ENCODE measurements around the gene LEKR1.
A peak's percentile ranks its signal among the peaks of the same experiment; 100 is the strongest.
"Not testable (repeated sequence)": the region's sequence is repeated elsewhere in the genome, so short reads cannot be mapped to it uniquely, and the experiment has no call there.

Gene LEKR1

GRCh38 chr3:156826144-156826895, at the start of gene LEKR1:
TSS of gene LEKR1 (plus strand) at chr3:156826353. CDS start at chr3:156829330, 2,977 bp downstream.
- peak; percentile 69 for DNase-seq (ENCODE audit: low spot score)

- DNase-seq (ENCODE audit: low spot score) = no peak
Measured at GRCh38 chr3:156776871-156777270, 49.3 kb upstream of the LEKR1 start.

GRCh38 chr3:156781310-156782230, 44.6 kb upstream of the LEKR1 start:
- DNase-seq (ENCODE audit: low spot score) = no peak

- DNase-seq (ENCODE audit: low spot score) = no peak
Measured at GRCh38 chr3:156782319-156782718, 43.8 kb upstream of the LEKR1 start.

- no peak for DNase-seq (ENCODE audit: low spot score)
Measured at GRCh38 chr3:156782921-156783320, 43.2 kb upstream of the LEKR1 start.

- DNase-seq (ENCODE audit: low spot score) = no peak
Measured at GRCh38 chr3:156787001-156787400, 39.2 kb upstream of the LEKR1 start.

GRCh38 chr3:156787926-156788663, 38.1 kb upstream of the LEKR1 start:
- no peak for DNase-seq (ENCODE audit: low spot score)

- no peak for DNase-seq (ENCODE audit: low spot score)
Measured at GRCh38 chr3:156788846-156789245, 37.3 kb upstream of the LEKR1 start.

GRCh38 chr3:156790156-156790555, 36.0 kb upstream of the LEKR1 start:
- DNase-seq (ENCODE audit: low spot score) = no peak

GRCh38 chr3:156792114-156792513, 34.0 kb upstream of the LEKR1 start:
- DNase-seq (ENCODE audit: low spot score) = no peak

- no peak for DNase-seq (ENCODE audit: low spot score)
Measured at GRCh38 chr3:156792536-156792935, 33.6 kb upstream of the LEKR1 start.

GRCh38 chr3:156792945-156793344, 33.2 kb upstream of the LEKR1 start:
- no peak for DNase-seq (ENCODE audit: low spot score)

- no peak for DNase-seq (ENCODE audit: low spot score)
Measured at GRCh38 chr3:156793400-156793799, 32.8 kb upstream of the LEKR1 start.

- no peak for DNase-seq (ENCODE audit: low spot score)
Measured at GRCh38 chr3:156793851-156794250, 32.3 kb upstream of the LEKR1 start.

- DNase-seq (ENCODE audit: low spot score) = no peak
Measured at GRCh38 chr3:156795890-156796481, 30.2 kb upstream of the LEKR1 start.

- DNase-seq (ENCODE audit: low spot score) = no peak
Measured at GRCh38 chr3:156797368-156797767, 28.8 kb upstream of the LEKR1 start.

- DNase-seq (ENCODE audit: low spot score) = not testable (repeated sequence)
Measured at GRCh38 chr3:156800287-156800686, 25.9 kb upstream of the LEKR1 start.

GRCh38 chr3:156801746-156802145, 24.4 kb upstream of the LEKR1 start:
- no peak for DNase-seq (ENCODE audit: low spot score)

- DNase-seq (ENCODE audit: low spot score) = no peak
Measured at GRCh38 chr3:156802821-156803606, 23.1 kb upstream of the LEKR1 start.

GRCh38 chr3:156803952-156804741, 22.0 kb upstream of the LEKR1 start:
- no peak for DNase-seq (ENCODE audit: low spot score)

Measured in hematopoietic multipotent progenitor cell treated with erythropoietin and hydrocortisone succinate and interleukin-3 and kit ligand, for 15 days (in vitro differentiated cells).